Neural progenitor cell (in vitro differentiated cells): ENCODE results near the gene P4HTM. TPM values are rescaled to one million over a fixed set of nuclear protein-coding genes. Genes with fewer than 3 reads are reported as not detected.
A peak's percentile ranks its signal among the peaks of the same experiment; 100 is the strongest.

Source experiments
- DNase-seq: peaks from one replicate; pipeline ENCODE4 v3.0.0-alpha.2; 2016; ENCODE audit warnings: low spot score
- H2AFZ ChIP-seq: fragments of 200-600 bp; sonication (generic); replicated peaks from 2 replicates; pipeline ENCODE4 v1.6.1; 2016; ENCODE audit warnings: antibody characterized with exemption
- H3F3A ChIP-seq: fragments of 200-600 bp; sonication (generic); 2 replicates; pipeline ENCODE4 v1.6.1; 2016; ENCODE audit warnings: antibody characterized with exemption, low read depth
- H3K27ac ChIP-seq: fragments of 200-600 bp; sonication (generic); 2 replicates; pipeline ENCODE4 v1.5.1; 2016; ENCODE audit warnings: mild to moderate bottlenecking
- H3K27me3 ChIP-seq: fragments of 200-600 bp; sonication (generic); 2 replicates; pipeline ENCODE4 v1.6.1; 2016; ENCODE audit warnings: mild to moderate bottlenecking, moderate library complexity
- H3K36me3 ChIP-seq: fragments of 200-600 bp; sonication (generic); 2 replicates; pipeline ENCODE4 v1.5.1; 2016
- H3K4me1 ChIP-seq: fragments of 200-600 bp; sonication (generic); 2 replicates; pipeline ENCODE4 v1.6.1; 2016; ENCODE audit warnings: mixed run types
- H3K4me2 ChIP-seq: fragments of 200-600 bp; sonication (generic); 2 replicates; pipeline ENCODE4 v1.6.1; 2016
- H3K4me3 ChIP-seq: fragments of 200-600 bp; sonication (generic); 2 replicates; pipeline ENCODE4 v1.5.1; 2016
- H3K79me2 ChIP-seq: fragments of 200-600 bp; sonication (generic); 2 replicates; pipeline ENCODE4 v1.6.1; 2016; ENCODE audit warnings: low read depth
- H3K9ac ChIP-seq: fragments of 200-600 bp; sonication (generic); 2 replicates; pipeline ENCODE4 v1.6.1; 2016
- H3K9me3 ChIP-seq: fragments of 200-600 bp; sonication (generic); 2 replicates; pipeline ENCODE4 v1.5.1; 2016; ENCODE audit warnings: low read depth
- H4K20me1 ChIP-seq: fragments of 200-600 bp; sonication (generic); 2 replicates; pipeline ENCODE4 v1.6.1; 2016; ENCODE audit warnings: low read depth
- H3K27ac Mint-ChIP-seq: 3 replicates; pipeline ENCODE4 v1.8.0; 2021; ENCODE audit warnings: mixed read lengths
- H3K27me3 Mint-ChIP-seq: 2 replicates; pipeline ENCODE4 v1.8.0; 2022; ENCODE audit warnings: low read depth, mild to moderate bottlenecking, inconsistent platforms, moderate library complexity, mixed read lengths; ENCODE audit not compliant: insufficient read depth
- H3K36me3 Mint-ChIP-seq: 3 replicates; pipeline ENCODE4 v1.8.0; 2021; ENCODE audit warnings: mixed read lengths
- H3K4me1 Mint-ChIP-seq: 3 replicates; pipeline ENCODE4 v1.8.0; 2021; ENCODE audit warnings: mixed read lengths
- H3K4me3 Mint-ChIP-seq: 3 replicates; pipeline ENCODE4 v1.8.0; 2021; ENCODE audit warnings: mild to moderate bottlenecking, moderate library complexity, mixed read lengths
- H3K9me3 Mint-ChIP-seq: 3 replicates; pipeline ENCODE4 v1.8.0; 2020; ENCODE audit warnings: mixed read lengths
- EZH2 ChIP-seq: fragments of 200-600 bp; sonication (generic); IDR thresholded peaks from 2 replicates; pipeline ENCODE4 v1.6.1; 2017; ENCODE audit warnings: antibody characterized with exemption, mild to moderate bottlenecking, moderate library complexity
- EZH2phosphoT487 ChIP-seq: fragments of 200-600 bp; sonication (generic); IDR thresholded peaks from 2 replicates; pipeline ENCODE4 v1.6.1; 2017; ENCODE audit warnings: antibody characterized with exemption
- microRNA counts: library from miRNA; unstranded; fragments of <30 nt; microRNA quantifications from one replicate; lab custom pipeline; 2016
- microRNA-seq: library from miRNA; unstranded; fragments of <30 nt; microRNA quantifications from one replicate; pipeline ENCODE4, GENCODE V29; 2016
- small RNA-seq: library from RNA; depleted of rRNA; stranded (forward); fragments of <200 nt; gene quantifications from one replicate; pipeline ENCODE3, GENCODE V24; 2015
- total RNA-seq: library from RNA; depleted of rRNA; stranded (reverse); fragments of >200 nt; gene quantifications from 2 replicates; pipeline ENCODE4 v1.2.3, GENCODE V29; 2015; ENCODE audit warnings: low replicate concordance
- TF ChIP-seq, protein P1 (sequence below): fragments of 200-600 bp; sonication (generic); IDR thresholded peaks from 2 replicates; pipeline ENCODE4 v1.5.1; 2017; ENCODE audit warnings: antibody characterized with exemption, mild to moderate bottlenecking

The P4HTM gene
- total RNA-seq, 1 donor from 2014 or later, result 15.3 TPM

DNA sequence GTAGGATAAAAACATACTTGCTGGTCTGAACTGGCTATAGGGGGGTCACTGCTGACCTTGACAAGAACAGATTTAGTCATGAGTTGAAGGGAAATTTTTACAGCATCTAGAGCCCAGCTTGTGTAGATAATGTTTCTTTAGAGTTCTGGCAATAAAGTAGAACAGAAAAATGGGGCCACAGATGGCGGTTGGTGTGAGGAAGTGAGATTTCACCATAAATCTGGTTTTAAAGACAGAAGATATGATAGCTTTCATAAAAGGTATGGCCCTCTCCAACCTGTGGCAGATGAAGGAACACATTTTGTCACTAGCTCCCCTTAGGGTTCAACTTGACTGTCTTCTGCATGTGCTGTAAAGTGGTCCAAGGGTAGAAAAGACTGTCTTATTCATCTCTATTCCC, 63.5 kb downstream of the P4HTM start:
- Histone ChIP-seq H3K9ac (no peak overlapping the region), H3K27ac (no peak overlapping the region), H3F3A (no peaks in the 10 kb centered on the region), H3K4me2 (no peak overlapping the region), H3K79me2 (peaks cover 29% of the 10 kb centered on the region), H2AFZ (no peak overlapping the region), H3K4me3 (no peak overlapping the region), H4K20me1 (peaks cover 19% of the 10 kb centered on the region), H3K36me3 (peaks cover 5% of the 10 kb centered on the region), H3K4me1 (no peaks in the 10 kb centered on the region), H3K27me3 (no peaks in the 10 kb centered on the region), H3K9me3 (no peaks in the 10 kb centered on the region)
- Mint-ChIP-seq H3K27ac (no peak overlapping the region), H3K4me1 (no peaks in the 10 kb centered on the region), H3K9me3 (no peaks in the 10 kb centered on the region), H3K4me3 (no peak overlapping the region), H3K27me3 (no peaks in the 10 kb centered on the region), H3K36me3 (peaks cover 46% of the 10 kb centered on the region)
- no peak for DNase-seq
- TF ChIP-seq EZH2phosphoT487 (no peak), EZH2 (no peak)
- TF ChIP-seq, protein P1, sequence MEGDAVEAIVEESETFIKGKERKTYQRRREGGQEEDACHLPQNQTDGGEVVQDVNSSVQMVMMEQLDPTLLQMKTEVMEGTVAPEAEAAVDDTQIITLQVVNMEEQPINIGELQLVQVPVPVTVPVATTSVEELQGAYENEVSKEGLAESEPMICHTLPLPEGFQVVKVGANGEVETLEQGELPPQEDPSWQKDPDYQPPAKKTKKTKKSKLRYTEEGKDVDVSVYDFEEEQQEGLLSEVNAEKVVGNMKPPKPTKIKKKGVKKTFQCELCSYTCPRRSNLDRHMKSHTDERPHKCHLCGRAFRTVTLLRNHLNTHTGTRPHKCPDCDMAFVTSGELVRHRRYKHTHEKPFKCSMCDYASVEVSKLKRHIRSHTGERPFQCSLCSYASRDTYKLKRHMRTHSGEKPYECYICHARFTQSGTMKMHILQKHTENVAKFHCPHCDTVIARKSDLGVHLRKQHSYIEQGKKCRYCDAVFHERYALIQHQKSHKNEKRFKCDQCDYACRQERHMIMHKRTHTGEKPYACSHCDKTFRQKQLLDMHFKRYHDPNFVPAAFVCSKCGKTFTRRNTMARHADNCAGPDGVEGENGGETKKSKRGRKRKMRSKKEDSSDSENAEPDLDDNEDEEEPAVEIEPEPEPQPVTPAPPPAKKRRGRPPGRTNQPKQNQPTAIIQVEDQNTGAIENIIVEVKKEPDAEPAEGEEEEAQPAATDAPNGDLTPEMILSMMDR, result no peak

DNA sequence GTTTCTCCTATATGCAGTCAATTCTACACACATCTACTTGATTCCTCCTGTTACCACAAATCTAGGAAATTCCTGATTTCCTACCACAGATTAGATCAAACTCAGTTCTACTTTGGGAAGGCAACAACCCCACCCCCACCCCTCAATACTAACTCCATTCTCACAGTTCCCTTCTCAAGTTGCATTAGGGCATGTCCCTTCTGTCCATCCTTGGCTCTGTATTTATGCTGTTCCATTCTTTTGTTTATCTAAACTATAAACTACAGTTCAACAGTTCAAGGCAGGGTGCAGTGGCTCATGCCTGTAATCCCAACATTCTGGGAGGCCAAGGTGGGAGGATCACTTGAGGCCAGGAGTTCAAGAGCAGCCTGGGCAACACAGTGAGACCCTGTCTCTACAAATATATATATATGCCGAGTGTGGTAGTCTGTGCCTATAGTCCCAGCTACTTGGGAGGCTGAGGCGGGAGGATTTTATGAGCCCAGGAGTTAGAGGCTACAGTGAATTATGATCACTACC, 64.4 kb downstream of the P4HTM start:
- Mint-ChIP-seq H3K4me3 (no peak overlapping the region), H3K27me3 (no peaks in the 10 kb centered on the region), H3K9me3 (no peaks in the 10 kb centered on the region), H3K4me1 (no peaks in the 10 kb centered on the region), H3K27ac (no peak overlapping the region), H3K36me3 (peaks cover 46% of the 10 kb centered on the region)
- no peak overlapping the region for H3K27ac ChIP-seq
- no peak overlapping the region for H3K4me2 ChIP-seq
- H3K36me3 ChIP-seq, result peaks cover 5% of the 10 kb centered on the region
- H3K79me2 ChIP-seq, result peaks cover 30% of the 10 kb centered on the region
- H3K9ac ChIP-seq, result no peak overlapping the region
- peaks cover 19% of the 10 kb centered on the region for H4K20me1 ChIP-seq
- no peaks in the 10 kb centered on the region for H3K9me3 ChIP-seq
- no peaks in the 10 kb centered on the region for H3K4me1 ChIP-seq
- H2AFZ ChIP-seq, result no peak overlapping the region
- no peaks in the 10 kb centered on the region for H3K27me3 ChIP-seq
- H3K4me3 ChIP-seq, result no peak overlapping the region
- TF ChIP-seq EZH2 (no peak), EZH2phosphoT487 (no peak)
- TF ChIP-seq, protein P1, result no peak
- no peak for DNase-seq
- H3F3A ChIP-seq, result no peaks in the 10 kb centered on the region

MicroRNAs encoded within 50 kb of the gene (microRNA counts, 767-probe panel; counts per million panel counts)
- microRNA hsa-miR-191-5p (lab: Ali Mortazavi, UCI) (11,672 counts per million, percentile 98 among the panel's probes with 10 or more counts), microRNA hsa-miR-425-5p (lab: Ali Mortazavi, UCI) (460 counts per million, percentile 90 among the panel's probes with 10 or more counts)

Small RNA genes lying within 50 kb of the gene (microRNA-seq; reads per million reads assigned to microRNA genes)
- gene MIR191 (3,381 reads per million, percentile 97 among the genes with 10 or more reads in this experiment), gene MIR425 (897 reads per million, percentile 93 among the genes with 10 or more reads in this experiment)

Small RNA genes lying within 50 kb of the gene (small RNA-seq; reads per million reads assigned to genes)
- gene MIR191 (1,389 reads per million, percentile 99 among the genes with 10 or more reads in this experiment), gene MIR425 (11.5 reads per million, percentile 96 among the genes with 10 or more reads in this experiment)

Other genes with a start within 250 kb of the P4HTM start
- gene PRKAR2A, start 142.4 kb upstream of the P4HTM start, total RNA-seq, result 21.6 and 25.0 TPM in 2 replicates
- 4.3 and 12.5 TPM in 2 replicates for gene SLC25A20, start 91.4 kb upstream of the P4HTM start, total RNA-seq
- 81.6 and 101 TPM in 2 replicates for gene ARIH2, start 71.4 kb upstream of the P4HTM start, total RNA-seq
- gene WDR6, start 17.1 kb downstream of the P4HTM start, total RNA-seq, result 131 and 215 TPM in 2 replicates
- gene DALRD3, start 28.3 kb downstream of the P4HTM start, total RNA-seq, result 32.9 and 57.4 TPM in 2 replicates
- 26.2 and 36.8 TPM in 2 replicates for gene NDUFAF3, start 31.9 kb downstream of the P4HTM start, total RNA-seq
- gene IMPDH2, start 39.2 kb downstream of the P4HTM start, total RNA-seq, result 271 and 313 TPM in 2 replicates
- 167 and 208 TPM in 2 replicates for gene QRICH1, start 103.8 kb downstream of the P4HTM start, total RNA-seq
- gene QARS1, start 114.5 kb downstream of the P4HTM start, total RNA-seq, result 240 and 347 TPM in 2 replicates
- 36.0 and 60.6 TPM in 2 replicates for gene USP19, start 130.6 kb downstream of the P4HTM start, total RNA-seq
- gene LAMB2, start 142.8 kb downstream of the P4HTM start, total RNA-seq, result 75.4 and 137 TPM in 2 replicates
- gene CCDC71, start 176.1 kb downstream of the P4HTM start, total RNA-seq, result 18.8 and 41.9 TPM in 2 replicates
- gene KLHDC8B, start 181.4 kb downstream of the P4HTM start, total RNA-seq, result 14.8 and 45.1 TPM in 2 replicates